HG03432 (cell line): ENCODE data around the gene KCNJ6.
"Not testable (repeated sequence)": the region's sequence is repeated elsewhere in the genome, so short reads cannot be mapped to it uniquely, and the experiment has no call there.

Experiments
- ATAC-seq: cut with Tn5 transposase; IDR thresholded peaks from one replicate; pipeline ENCODE4 v1.9.1; 2021; ENCODE audit warnings: mild to moderate bottlenecking, moderate library complexity; ENCODE audit not compliant: unreplicated experiment

The KCNJ6 gene

GRCh38 chr21:37684547-37684946, 231.7 kb downstream of the KCNJ6 start:
- no peak for ATAC-seq

- no peak for ATAC-seq
Measured at GRCh38 chr21:37684115-37684493, 232.2 kb downstream of the KCNJ6 start.

GRCh38 chr21:37683396-37684114, 232.7 kb downstream of the KCNJ6 start:
- no peak for ATAC-seq

GRCh38 chr21:37682966-37683365, 233.3 kb downstream of the KCNJ6 start:
- ATAC-seq: no peak

GRCh38 chr21:37677006-37677405, 239.3 kb downstream of the KCNJ6 start:
- ATAC-seq: no peak

GRCh38 chr21:37675202-37675801, 241.0 kb downstream of the KCNJ6 start:
- ATAC-seq: peak; percentile 47

- ATAC-seq: no peak
Measured at GRCh38 chr21:37673801-37674575, 242.3 kb downstream of the KCNJ6 start.

GRCh38 chr21:37671381-37671780, 244.9 kb downstream of the KCNJ6 start:
- no peak for ATAC-seq

GRCh38 chr21:37670883-37671282, 245.4 kb downstream of the KCNJ6 start:
- no peak for ATAC-seq

- no peak for ATAC-seq
Measured at GRCh38 chr21:37669249-37669648, 247.0 kb downstream of the KCNJ6 start.

GRCh38 chr21:37668462-37669239, 247.6 kb downstream of the KCNJ6 start:
- ATAC-seq: no peak

- ATAC-seq: no peak
Measured at GRCh38 chr21:37667380-37667779, 248.9 kb downstream of the KCNJ6 start.

GRCh38 chr21:37665230-37666024, 250.8 kb downstream of the KCNJ6 start:
- no peak for ATAC-seq

GRCh38 chr21:37662227-37662626, 254.0 kb downstream of the KCNJ6 start:
- ATAC-seq: not testable (repeated sequence)

GRCh38 chr21:37660709-37661108, 255.5 kb downstream of the KCNJ6 start:
- no peak for ATAC-seq

- ATAC-seq: no peak
Measured at GRCh38 chr21:37659874-37660273, 256.4 kb downstream of the KCNJ6 start.

GRCh38 chr21:37658817-37659458, 257.3 kb downstream of the KCNJ6 start:
- no peak for ATAC-seq

GRCh38 chr21:37658121-37658816, 258.0 kb downstream of the KCNJ6 start:
- ATAC-seq: no peak

- no peak for ATAC-seq
Measured at GRCh38 chr21:37656899-37657298, 259.4 kb downstream of the KCNJ6 start.
